Stimulated activated CD4-positive, alpha-beta T cell treated with anti-CD3 and anti-CD28 coated beads, Interleukin-12 subunit alpha, Interleukin-12 subunit beta, amount 100 ng/mL, for 24 hours (primary cell): ENCODE results near the gene DUSP28.

Experiments used
- DNase-seq, 2 experiments: peaks; one replicate each; pipeline ENCODE4 v3.0.0-alpha.2; 2020; ENCODE audit warnings: low read depth in 2 of 2

Gene DUSP28

DNA sequence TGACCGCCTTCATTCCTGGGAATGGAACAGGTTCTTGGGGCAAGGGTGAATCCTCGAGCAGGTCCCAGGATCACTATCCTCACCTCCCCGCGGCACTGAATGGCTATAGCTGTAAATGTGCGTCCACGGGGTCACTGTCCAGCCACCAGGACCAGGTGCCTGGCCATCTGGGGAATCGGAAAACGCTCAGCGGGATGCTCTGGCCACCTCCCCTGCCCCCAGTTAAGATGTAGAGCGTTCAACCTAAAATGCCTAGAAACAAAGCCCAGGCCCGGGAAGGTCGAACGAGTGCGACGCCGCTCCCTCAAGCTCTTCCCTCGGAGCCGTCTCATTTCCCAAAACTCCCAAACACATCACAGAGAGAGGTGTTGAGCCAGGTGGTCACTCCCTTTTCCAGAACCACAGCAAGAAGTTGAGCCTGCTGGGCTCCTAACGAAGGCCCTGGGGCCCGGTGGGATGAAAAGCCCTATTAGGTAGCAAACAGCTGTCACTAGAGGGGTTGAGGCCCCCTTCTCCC, 25.6 kb downstream of the DUSP28 start:
- DNase-seq, result no peak

DNA sequence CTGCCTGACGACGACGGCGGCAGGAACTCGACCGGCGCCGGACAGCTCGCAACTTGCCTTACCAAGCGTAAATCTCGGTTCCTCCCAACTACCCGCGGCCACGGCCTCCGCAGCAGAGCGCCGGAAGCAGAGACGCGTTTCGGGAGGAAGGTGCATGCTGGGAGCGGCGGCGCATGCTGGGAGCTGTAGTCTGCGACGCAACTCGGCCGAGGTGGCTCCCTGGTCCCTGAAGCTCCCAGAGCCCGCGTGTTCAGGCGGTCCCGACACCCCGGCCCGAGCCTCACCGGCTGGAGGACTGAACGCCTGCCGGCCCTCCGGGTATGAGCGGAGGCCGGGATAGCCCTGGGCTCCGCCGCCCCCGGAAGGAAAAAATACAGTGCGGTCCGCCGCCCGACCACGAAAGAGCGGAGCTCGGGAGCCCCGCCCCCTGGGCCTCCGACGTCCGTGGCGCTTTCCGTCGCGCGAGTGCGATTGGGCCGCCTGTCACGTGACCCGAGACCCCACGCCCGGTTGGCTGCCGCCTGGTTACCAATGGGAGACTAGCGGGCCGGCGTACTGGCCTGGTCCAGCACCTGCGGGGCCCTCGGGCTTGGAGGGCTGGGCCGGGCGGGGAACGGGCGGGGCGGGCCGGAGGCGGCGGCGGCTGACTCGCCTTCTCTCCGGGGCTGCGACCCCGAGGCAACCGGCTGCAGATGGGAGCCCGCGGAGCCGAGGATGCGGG, 26.2 kb downstream of the DUSP28 start, which contains the start of gene CAPN10:
TSS of gene CAPN10 (plus strand) at position 537 of the 721 bp plus-strand sequence. CDS start at position 715, 178 bp downstream.
- peak; percentile 93 to 94 for DNase-seq

DNA sequence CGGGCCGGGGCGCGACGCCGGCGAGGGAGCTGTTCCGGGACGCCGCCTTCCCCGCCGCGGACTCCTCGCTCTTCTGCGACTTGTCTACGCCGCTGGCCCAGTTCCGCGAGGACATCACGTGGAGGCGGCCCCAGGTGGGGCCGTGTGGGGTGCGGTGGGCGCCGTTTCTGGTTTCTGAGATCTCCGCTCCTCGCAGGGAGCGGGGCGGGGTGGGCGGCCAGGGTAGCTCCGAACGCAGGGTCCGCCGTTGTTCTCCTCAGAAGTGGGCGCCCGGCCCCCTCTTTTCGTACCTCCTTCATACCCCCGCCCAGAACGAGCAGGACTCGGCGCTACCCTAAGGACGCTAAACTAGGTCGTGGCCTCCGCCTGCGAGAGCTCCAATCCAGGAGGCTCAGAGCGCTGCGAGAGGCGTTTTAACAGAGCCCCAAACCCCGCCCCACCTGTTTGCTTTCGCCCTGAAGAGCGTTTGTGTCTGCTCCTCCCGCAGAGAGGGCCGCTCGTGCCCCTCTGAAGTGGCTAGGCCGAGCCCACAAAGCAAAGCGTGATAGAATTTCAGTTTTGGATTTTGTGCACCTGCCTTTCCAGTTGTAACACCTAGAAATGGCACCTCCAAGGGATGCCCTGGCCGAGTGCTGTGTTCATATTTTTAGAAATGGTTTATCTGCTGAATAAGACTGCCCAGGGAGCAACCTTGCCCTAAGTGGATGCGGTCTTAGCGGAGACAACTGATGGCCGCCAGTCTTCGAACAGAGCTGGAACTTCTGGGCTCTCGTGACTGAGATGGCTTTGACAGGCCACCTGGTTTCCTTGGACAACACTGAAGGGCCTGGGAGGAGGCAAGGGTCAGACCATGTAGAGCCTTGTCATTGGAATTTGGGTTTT, 27.0 kb downstream of the DUSP28 start:
- DNase-seq, result no peak

DNA sequence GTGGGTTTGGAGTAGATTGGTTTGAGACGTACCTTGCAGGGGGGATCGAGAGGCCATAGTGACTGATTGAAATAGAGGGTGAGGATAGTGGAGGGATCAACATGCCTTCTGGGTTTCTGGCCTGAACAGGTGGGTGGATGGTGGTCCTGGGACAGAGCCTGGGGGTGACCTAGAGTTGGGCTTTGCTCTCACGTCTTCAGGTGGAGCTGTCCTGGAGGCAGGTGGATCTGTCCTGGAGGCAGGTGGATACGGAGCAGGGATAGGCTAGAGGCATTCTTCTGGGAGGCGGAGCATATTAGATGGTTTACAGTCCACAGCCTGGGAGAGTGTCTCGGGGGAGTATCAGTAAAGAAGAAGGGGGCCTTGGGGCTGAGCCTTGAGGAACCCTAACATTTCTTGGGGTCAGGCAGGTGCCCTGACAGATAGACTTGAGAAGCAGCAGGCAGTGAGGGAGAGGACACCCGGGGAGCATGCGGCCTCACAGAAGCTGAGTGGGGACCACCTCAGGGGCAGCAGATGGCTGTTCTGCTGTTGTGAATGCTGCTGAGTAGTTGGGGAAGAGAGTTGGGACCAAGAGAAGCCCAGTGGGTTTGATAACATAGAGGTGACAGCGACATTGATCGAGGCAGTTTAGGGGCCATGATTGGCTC, 28.0 kb downstream of the DUSP28 start:
- DNase-seq, result no peak

DNA sequence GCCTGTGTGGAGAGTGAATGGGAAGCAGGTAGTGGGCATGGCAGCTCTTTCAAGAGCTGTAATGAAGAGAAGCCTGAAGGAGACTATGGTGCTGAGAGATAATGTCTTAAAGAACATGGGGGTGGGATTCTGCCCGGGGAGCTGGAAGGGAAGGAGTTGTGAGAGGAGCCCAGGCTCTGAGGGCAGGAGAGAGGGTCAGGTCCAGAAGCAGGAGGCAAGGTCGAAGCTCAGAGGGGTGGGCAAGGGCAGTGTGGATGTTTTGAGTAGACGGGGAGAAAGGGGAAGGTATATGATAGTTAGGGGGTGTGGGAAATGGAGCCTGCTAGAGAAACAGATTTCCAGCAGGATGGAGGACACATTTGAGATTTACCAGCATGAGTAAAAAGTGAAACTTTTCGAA, 28.5 kb downstream of the DUSP28 start:
- no peak for DNase-seq

DNA sequence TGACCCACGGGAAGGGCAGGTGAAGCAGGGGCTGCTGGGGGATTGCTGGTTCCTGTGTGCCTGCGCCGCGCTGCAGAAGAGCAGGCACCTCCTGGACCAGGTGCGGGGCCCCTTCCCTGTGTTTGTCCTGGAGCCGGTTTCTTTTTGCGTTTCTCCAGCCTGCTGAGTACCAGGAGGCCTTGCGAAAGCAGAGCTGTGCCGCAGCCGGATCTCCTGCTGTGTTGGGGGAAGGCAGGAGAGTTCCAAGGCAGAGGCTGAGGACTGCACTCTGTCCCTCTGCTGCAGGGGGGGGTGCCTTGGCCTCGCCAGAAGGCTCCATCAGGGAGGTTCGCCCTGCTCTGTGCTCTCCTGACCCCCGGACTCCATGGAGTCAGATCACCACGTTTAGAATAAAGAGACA, 29.2 kb downstream of the DUSP28 start:
- DNase-seq, result no peak

DNA sequence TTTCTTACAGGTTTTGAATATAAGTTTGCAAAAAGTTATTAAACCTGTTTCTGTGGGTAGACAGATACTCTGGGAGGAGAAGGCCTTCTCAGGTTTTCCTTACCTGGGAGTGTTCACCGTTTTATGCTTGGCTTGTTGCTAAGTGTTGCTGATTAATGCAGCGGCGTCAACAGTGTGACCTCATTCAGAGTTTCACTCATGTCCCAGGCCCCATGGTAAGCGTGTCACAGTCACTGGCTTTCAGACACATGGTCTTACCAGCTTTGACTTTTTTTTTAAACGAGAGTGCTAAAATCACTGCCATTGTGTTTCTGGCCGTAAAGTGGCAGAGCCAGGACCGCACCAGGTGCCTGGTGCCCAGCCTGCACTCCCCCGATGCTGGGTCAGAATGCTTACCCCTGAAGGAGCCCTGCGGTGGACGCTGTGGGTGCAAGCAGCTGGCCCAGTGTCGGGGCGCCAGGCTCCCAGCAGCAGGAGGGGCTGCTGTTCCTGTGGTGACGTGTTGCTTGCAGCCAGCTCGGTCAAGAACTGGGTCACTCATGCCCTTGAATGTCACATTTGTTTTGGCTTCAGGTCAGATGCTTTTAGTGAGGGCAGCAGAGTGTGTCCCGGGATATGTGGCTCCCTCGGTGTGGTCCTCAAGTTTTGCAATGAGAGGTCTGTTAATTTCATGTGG, 29.8 kb downstream of the DUSP28 start:
- DNase-seq, result no peak

DNA sequence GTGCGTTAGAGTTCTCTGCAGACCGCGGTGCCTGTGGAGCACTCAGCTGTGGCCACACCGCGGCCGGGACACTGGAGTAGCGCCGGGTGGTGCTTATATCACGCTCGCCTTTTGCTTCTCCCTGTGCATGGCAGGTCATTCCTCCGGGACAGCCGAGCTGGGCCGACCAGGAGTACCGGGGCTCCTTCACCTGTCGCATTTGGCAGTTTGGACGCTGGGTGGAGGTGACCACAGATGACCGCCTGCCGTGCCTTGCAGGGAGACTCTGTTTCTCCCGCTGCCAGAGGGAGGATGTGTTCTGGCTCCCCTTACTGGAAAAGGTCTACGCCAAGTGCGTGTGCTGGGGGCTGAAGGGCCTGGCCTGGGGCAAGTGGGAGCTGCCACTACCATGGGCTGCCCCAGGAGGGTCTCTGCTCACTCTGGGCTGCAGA, 30.5 kb downstream of the DUSP28 start:
- no peak for DNase-seq

DNA sequence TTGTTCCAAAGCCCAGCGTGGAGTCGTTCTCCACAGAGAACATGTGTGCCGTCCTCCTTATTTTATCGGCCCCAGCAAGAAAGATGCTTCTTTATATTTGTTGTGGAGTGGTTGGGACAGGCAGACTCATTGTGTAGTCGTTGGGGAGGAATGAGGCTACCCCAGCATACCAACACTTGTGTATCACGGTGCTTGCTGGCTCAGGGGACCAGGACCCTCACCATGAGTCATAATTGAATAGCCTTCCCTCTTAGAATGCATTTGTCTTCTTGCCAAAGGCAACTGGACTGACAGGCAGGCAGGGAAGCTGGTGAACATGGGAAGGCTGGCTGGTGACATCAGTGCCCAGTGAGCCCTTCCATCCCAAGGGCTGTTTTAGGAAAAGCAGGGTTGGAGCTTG, 31.1 kb downstream of the DUSP28 start:
- no peak for DNase-seq

DNA sequence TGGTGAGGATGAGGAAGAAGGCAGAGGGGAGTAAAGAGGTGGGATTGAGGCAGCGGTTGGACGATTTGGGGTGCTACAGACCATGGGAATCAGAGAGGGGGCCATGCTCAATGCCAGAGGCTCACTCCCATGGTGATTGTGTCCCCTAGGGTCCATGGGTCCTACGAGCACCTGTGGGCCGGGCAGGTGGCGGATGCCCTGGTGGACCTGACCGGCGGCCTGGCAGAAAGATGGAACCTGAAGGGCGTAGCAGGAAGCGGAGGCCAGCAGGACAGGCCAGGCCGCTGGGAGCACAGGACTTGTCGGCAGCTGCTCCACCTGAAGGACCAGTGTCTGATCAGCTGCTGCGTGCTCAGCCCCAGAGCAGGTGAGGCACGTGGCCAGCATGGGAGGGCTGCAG, 31.6 kb downstream of the DUSP28 start:
- DNase-seq, result no peak

DNA sequence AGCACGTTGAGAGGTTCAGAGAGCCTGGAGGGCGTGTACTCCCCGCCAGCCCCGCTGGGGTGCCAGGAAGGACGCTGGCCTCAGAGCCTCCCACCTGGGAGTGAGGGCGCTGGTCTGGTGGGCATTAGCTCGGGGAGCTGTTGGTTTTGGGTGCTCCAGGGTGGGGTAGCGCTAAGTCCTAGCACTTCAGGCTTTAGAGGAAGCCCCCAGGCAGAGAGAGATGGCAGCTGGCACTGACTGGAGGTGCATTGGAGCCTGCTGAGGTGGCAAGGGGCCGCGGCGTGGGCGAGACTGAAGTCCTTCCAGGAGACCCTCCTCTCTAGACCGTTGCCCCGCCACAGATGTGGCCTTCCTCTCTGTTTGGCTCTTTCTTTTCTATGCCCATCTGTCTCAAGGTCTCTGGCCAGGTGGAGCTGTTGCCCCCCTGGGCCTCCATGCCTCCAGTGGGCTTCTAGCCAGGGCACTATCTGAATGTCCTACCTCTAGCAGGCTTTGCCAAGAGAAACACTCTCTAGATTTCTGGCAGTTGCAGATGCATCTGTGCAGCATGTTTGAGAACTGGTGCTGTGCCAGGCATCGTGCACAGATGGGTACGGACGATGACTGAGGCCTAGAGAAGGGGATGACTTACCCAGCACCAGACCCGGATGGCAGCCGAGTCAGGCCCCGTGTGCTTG, 33.0 kb downstream of the DUSP28 start:
- no peak for DNase-seq

DNA sequence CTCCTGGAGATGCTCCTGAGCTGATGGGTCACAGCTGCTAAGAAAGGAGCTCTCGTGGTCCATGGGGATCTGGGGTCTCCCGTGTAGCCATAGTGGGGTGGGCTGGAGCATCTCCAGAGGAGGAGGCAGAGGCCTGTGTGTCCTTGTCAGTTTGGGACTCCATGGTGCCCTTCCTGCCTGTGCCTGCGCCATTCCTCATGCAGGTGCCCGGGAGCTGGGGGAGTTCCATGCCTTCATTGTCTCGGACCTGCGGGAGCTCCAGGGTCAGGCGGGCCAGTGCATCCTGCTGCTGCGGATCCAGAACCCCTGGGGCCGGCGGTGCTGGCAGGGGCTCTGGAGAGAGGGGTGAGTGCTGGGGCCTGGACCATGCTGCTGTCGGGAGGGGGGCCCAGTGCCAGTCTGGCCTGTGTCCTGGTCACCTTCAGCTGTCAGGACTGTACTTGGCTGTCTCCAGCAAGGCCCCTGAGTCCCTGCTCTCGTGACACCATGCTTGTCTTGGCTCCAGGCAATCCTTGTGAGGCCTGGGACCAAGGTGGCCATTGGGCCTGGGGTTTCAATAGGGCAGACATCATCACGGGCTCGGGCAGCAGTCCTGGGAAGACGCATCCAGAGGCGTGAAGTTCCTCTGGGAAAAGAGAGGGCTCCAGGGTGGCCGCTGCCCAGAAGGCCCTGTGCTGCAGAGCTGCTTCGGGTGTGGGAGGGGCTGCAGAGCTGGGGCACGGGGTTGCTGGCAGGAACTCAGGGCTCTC, 33.7 kb downstream of the DUSP28 start:
- DNase-seq, result no peak

DNA sequence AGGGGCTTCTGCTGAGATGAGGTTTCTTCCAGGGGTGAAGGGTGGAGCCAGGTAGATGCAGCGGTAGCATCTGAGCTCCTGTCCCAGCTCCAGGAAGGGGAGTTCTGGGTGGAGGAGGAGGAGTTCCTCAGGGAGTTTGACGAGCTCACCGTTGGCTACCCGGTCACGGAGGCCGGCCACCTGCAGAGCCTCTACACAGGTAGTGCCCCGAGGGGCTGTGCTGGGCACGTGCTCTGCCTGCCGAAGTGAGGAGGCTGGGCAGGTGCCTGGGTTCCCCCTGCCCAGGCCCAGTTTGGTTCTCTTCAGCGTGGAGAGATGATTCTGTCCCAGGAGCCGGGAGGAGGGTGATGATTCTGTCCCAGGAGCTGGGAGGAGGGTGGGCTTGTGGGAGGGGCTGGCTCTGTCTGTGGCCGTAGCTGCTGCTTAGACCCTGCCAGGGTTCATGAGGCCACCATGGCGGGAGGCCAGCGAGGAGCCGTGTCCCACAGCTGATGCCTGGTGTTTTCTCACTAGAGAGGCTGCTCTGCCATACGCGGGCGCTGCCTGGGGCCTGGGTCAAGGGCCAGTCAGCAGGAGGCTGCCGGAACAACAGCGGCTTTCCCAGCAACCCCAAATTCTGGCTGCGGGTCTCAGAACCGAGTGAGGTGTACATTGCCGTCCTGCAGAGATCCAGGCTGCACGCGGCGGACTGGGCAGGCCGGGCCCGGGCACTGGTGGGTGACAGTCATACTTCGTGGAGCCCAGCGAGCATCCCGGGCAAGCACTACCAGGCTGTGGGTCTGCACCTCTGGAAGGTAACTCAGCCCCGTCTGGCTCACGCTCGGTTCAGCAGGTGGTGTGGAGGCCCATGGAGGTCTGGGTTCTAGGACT, 34.6 kb downstream of the DUSP28 start:
- DNase-seq, result no peak

DNA sequence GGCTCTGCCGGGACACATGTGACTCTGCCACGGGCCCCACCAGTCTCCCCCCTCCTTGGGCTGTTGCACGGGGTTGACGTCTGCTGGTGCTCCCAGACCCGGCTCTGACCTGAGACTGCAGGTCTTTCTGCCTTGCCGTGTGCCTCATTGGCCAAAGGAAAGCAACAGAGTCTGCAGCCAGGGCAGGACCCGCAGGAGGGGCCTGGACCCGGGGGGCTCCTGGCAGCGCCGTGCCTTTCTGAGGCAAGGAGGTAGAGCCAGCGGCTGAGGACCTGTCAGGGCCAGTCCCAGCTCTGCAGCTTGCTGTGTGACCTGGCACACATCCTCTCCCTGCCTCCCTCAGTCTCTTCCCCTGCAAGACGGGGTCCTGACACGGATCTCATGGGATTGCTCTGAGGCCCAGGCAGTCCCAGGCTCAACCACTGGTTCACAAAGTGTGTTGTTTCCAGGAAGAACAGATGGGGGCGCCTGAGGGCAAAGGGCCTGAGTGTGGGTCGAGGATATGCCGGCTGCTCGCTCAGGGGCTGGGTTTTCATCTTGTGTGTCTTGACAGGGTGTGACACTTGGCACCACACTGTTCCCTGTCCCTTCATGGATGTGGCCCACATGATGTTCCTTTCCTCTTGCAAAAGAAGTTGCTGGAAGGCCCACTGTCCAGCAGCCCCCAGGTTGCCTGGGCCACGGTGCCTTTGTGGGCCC, 35.4 kb downstream of the DUSP28 start:
- no peak for DNase-seq

DNA sequence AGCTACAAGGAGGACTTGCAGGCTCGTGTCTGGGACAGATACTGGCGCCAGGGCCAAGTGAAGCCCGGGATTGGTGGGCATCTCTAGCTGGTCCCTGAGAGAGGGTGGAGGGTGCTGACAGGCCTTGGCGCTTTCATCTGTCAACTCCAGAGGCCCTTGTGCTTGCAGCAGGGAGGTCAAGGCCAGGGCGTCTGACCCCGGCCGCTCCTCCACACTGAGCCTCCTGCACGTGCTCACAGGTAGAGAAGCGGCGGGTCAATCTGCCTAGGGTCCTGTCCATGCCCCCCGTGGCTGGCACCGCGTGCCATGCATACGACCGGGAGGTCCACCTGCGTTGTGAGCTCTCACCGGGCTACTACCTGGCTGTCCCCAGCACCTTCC, 35.9 kb downstream of the DUSP28 start:
- no peak for DNase-seq

DNA sequence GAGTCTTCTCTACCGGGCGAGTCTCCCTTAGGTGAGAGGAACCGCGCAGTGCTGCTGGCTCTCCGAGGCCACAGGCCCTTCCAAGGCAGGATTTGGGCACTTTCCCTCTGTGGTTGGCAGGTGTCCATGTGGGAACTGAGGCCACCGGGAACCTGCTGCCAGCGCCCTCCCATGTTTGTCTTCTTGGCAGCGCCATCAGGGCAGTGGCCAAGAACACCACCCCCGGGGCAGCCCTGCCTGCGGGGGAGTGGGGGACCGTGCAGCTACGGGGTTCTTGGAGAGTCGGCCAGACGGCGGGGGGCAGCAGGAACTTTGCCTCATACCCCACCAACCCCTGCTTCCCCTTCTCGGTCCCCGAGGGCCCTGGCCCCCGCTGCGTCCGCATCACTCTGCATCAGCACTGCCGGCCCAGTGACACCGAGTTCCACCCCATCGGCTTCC, 36.4 kb downstream of the DUSP28 start:
- DNase-seq, result no peak

DNA sequence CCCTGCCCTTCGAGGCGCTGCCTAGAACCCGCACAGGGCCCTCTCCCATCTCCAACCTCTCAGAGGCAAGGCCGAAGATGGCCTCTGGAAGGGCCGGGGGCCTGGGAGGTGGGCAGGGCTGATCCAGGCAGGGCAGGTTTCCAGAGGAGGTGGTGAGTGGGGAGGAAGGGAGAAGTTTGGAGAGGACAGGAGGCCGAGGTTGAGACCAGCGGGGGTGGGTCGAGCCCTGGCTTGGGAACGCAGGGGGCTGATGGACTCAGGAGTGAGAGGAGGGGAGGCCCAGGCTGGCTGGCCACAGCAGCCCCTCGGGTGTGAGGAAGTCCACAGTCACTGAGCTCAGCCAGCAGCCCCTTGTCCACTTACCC, 36.9 kb downstream of the DUSP28 start:
- no peak for DNase-seq

DNA sequence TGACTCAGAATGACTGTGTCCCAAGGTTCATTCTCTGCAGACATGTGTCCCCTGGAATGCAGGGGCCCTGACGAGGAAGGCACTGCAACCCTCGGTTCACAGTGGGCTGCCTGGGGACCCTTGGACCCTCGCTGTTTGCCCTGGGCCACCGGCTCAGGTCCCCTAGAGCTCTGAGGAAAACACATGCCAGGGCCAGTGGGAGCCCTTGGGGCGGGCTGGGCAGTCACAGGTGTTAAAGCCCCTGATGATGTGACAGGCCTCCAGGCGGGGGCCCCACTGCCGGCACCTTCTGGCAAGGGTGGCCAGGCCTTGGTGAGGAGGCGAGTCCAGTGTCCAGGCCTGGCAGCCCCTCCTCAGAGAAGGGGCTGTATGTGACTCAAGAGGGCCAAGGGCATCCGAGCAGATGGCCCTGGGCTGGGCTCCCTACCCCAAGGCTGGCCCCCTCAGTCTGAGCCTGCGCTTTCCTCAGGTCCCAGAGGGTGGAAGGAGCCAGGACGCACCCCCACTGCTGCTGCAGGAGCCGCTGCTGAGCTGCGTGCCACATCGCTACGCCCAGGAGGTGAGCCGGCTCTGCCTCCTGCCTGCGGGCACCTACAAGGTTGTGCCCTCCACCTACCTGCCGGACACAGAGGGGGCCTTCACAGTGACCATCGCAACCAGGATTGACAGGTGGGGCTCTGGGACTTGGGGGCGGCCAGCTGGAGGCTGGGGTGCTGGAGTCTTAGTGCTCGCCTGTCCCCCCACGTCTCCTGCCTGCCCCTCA, 37.4 kb downstream of the DUSP28 start:
- DNase-seq, result no peak
